SK-N-SH (cell line): ENCODE measurements around the gene FAM81A. TPM values are rescaled to one million over a fixed set of nuclear protein-coding genes. Genes with fewer than 3 reads are reported as not detected.

Experiments used
- CTCF ChIA-PET: fragments of 300-600, 350-600 bp; formaldehyde crosslinking; extraction: SDS; loops from one replicate; lab custom pipeline; 2021; lab: Yijun Ruan, JAX
- POLR2A ChIA-PET: fragments of 350-600 bp; sonication (Branson Sonifier 250); formaldehyde crosslinking; extraction: SDS; loops from one replicate; lab custom pipeline; 2020; ENCODE audit warnings: antibody characterized with exemption, inconsistent platforms; lab: Yijun Ruan, JAX
- DNase-seq: peaks from one replicate; pipeline ENCODE4 v3.0.0; 2012
- H2AFZ ChIP-seq: fragments of 200-600 bp; sonication (generic); 2 replicates; pipeline ENCODE4 v1.8.1; 2016; ENCODE audit warnings: antibody characterized with exemption, mild to moderate bottlenecking, low read depth
- H3F3A ChIP-seq: fragments of 200-600 bp; sonication (generic); replicated peaks from 2 replicates; pipeline ENCODE3; 2016; ENCODE audit warnings: antibody characterized with exemption, mild to moderate bottlenecking; ENCODE audit not compliant: insufficient read depth
- H3K27ac ChIP-seq, 2 experiments: fragments of 200-500 bp in 1 of 2; fragments of 200-600 bp in 1 of 2; sonication (Bioruptor generic) in 1 of 2; sonication (generic), shearing (Covaris generic) in 1 of 2; 2 replicates each; pipeline versions ENCODE4 v1.5.1 to v1.6.1; 2014 to 2016; ENCODE audit warnings: low read depth in 2 of 2, inconsistent platforms in 1 of 2, low read length in 1 of 2, mild to moderate bottlenecking in 1 of 2, mixed read lengths in 1 of 2
- H3K27me3 ChIP-seq: fragments of 200-600 bp; sonication (generic), shearing (Covaris generic); 2 replicates; pipeline ENCODE4 v1.6.1; 2016; ENCODE audit warnings: mixed run types; ENCODE audit not compliant: insufficient read depth
- H3K36me3 ChIP-seq, 2 experiments: fragments of 200-500 bp in 1 of 2; fragments of 200-600 bp in 1 of 2; sonication (Bioruptor generic) in 1 of 2; sonication (generic) in 1 of 2; replicated peaks in 1 of 2; 2 replicates each; pipeline versions ENCODE3 to v1.5.1; 2014 to 2016; ENCODE audit warnings: low read length in 1 of 2, mild to moderate bottlenecking in 1 of 2; ENCODE audit not compliant: insufficient read depth in 2 of 2, control insufficient read depth in 1 of 2
- H3K4me1 ChIP-seq, 2 experiments: fragments of 200-500 bp in 1 of 2; fragments of 200-600 bp in 1 of 2; sonication (Bioruptor generic) in 1 of 2; sonication (generic), shearing (Covaris generic) in 1 of 2; 2 replicates each; pipeline versions ENCODE4 v1.5.1 to v1.6.1; 2014 to 2016; ENCODE audit warnings: low read depth in 1 of 2, low read length in 1 of 2, mixed run types in 1 of 2; ENCODE audit not compliant: insufficient read depth in 2 of 2, control insufficient read depth in 1 of 2
- H3K4me2 ChIP-seq: fragments of 200-600 bp; sonication (generic), shearing (Covaris generic); 2 replicates; pipeline ENCODE4 v1.6.1; 2017; ENCODE audit warnings: mixed run types
- H3K4me3 ChIP-seq, 2 experiments: fragments of 200-500 bp in 1 of 2; fragments of 200-600 bp in 1 of 2; sonication (Bioruptor generic) in 1 of 2; sonication (generic), shearing (Covaris generic) in 1 of 2; 2 replicates each; pipeline versions ENCODE4 v1.5.1 to v1.8.1; 2014 to 2016; ENCODE audit warnings: low read depth in 2 of 2, inconsistent platforms in 1 of 2, low read length in 1 of 2, mild to moderate bottlenecking in 1 of 2, mixed read lengths in 1 of 2, moderate library complexity in 1 of 2
- H3K79me2 ChIP-seq: fragments of 200-600 bp; sonication (generic); 2 replicates; pipeline ENCODE4 v1.8.1; 2017; ENCODE audit warnings: mild to moderate bottlenecking; ENCODE audit not compliant: insufficient read depth
- H3K9ac ChIP-seq: fragments of 200-600 bp; sonication (generic); 2 replicates; pipeline ENCODE4 v1.6.1; 2017; ENCODE audit warnings: mixed run types
- H3K9me2 ChIP-seq: fragments of 200-600 bp; sonication (generic); 2 replicates; pipeline ENCODE4 v1.6.1; 2017; ENCODE audit warnings: mixed run types
- H3K9me3 ChIP-seq: fragments of 200-600 bp; sonication (generic); 2 replicates; pipeline ENCODE4 v1.6.1; 2017; ENCODE audit warnings: mixed run types, mild to moderate bottlenecking, moderate library complexity
- H4K20me1 ChIP-seq: fragments of 200-600 bp; sonication (generic); 2 replicates; pipeline ENCODE4 v1.6.1; 2017; ENCODE audit warnings: mild to moderate bottlenecking, mixed run types; ENCODE audit not compliant: insufficient read depth
- CTCF ChIP-seq: fragments of 200-600 bp; sonication (generic); IDR thresholded peaks from 2 replicates; pipeline ENCODE4 v1.6.1; 2017; ENCODE audit warnings: antibody characterized with exemption, mild to moderate bottlenecking, moderate library complexity
- EZH2phosphoT487 ChIP-seq: fragments of 200-600 bp; sonication (generic); IDR thresholded peaks from 2 replicates; pipeline ENCODE4 v1.6.1; 2017; ENCODE audit warnings: low read depth, mixed run types, mild to moderate bottlenecking, antibody characterized with exemption, moderate library complexity, borderline replicate concordance
- FOSL2 ChIP-seq: IDR thresholded peaks from 2 replicates; pipeline ENCODE4 v1.4.0; 2012; ENCODE audit warnings: low read depth, mild to moderate bottlenecking, moderate library complexity, borderline replicate concordance
- FOXJ3 ChIP-seq: sonication (generic); formaldehyde crosslinking; IDR thresholded peaks from 2 replicates; pipeline ENCODE4 v1.5.1; 2020; ENCODE audit warnings: mild to moderate bottlenecking, missing genetic modification reagents
- GATA2 ChIP-seq: sonication (generic); formaldehyde crosslinking; IDR thresholded peaks from 2 replicates; pipeline ENCODE4 v1.5.0; 2020; ENCODE audit warnings: mild to moderate bottlenecking, missing genetic modification reagents
- MEF2A ChIP-seq: IDR thresholded peaks from 2 replicates; pipeline ENCODE4 v1.4.0; 2012; ENCODE audit warnings: low read depth, borderline replicate concordance
- MXI1 ChIP-seq: IDR thresholded peaks from 2 replicates; pipeline ENCODE4 v1.6.1; 2012; ENCODE audit warnings: mild to moderate bottlenecking, low read depth, low read length, improper control_type of control experiment
- RAD21 ChIP-seq: IDR thresholded peaks from 2 replicates; pipeline ENCODE4 v1.6.1; 2012; ENCODE audit warnings: mild to moderate bottlenecking, low read length
- RXRA ChIP-seq: IDR thresholded peaks from 2 replicates; pipeline ENCODE4 v1.4.0; 2012; ENCODE audit warnings: low read depth, mild to moderate bottlenecking, borderline replicate concordance
- TEAD4 ChIP-seq: IDR thresholded peaks from 2 replicates; pipeline ENCODE4 v1.4.0; 2012; ENCODE audit warnings: mild to moderate bottlenecking, borderline replicate concordance; ENCODE audit not compliant: insufficient read depth
- USF1 ChIP-seq: IDR thresholded peaks from 2 replicates; pipeline ENCODE4 v1.4.0; 2012; ENCODE audit warnings: low read depth, borderline replicate concordance
- WGBS: methylation state at CpG from one replicate; pipeline ENCODE4 v1.1.6; 2017; ENCODE audit warnings: low lambda C conversion rate; 5-methylcytosine and 5-hydroxymethylcytosine counted together
- polyA plus RNA-seq, 3 experiments: library from polyadenylated mRNA; depleted of rRNA; stranded (reverse); fragments of >200 nt; gene quantifications; 2 replicates each; pipeline ENCODE4 v1.2.3, GENCODE V29; 2012
- TF ChIP-seq, protein P1 (sequence below): IDR thresholded peaks from 2 replicates; pipeline ENCODE4 v1.4.0; 2012; ENCODE audit warnings: low read depth

The FAM81A gene
- polyA plus RNA-seq, 1 of the 3 experiments (the other 2 are of a cell fraction) = 1.1 TPM

DNA sequence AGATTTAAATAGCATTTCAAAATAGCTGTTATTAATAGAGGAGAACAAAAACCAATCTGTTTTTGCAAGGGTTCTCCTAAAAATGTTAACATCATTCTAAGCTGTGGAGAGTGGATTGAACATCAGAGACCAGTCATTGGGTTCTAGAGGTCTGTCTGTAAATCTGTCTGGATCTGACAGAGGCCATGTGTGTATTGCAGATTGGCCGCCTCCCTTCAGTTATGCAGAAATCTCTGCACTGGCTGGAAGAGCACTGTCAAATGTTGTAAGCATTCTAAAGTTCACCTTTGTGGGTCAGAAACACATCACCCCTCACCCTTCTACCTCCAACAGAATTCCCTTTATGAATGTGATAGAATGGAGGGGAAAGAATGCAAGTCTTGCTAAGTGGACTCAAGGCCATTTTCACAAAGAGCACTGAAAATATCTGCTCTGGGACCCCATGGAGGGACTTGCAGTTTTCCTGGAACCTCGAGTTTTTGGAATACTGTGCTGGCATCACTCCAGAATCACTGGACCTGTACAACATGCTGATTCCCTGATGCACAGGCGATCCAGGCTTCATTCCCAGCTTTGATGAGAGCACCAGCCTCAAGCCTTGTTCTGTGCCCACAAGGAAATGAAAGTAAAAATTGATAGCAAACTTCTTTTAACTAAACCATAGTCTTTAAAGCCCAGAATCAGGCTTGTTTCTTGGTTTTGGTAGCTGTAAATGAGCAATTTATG lies 8.4 kb downstream of the FAM81A start:
- Histone ChIP-seq H3K36me3 (no peaks in the 10 kb centered on the region), H3K4me1 (no peaks in the 10 kb centered on the region), H4K20me1 (no peaks in the 10 kb centered on the region), H3K4me3 (no peak overlapping the region), H3K79me2 (no peaks in the 10 kb centered on the region), H3K27me3 (no peaks in the 10 kb centered on the region), H3K4me2 (no peak overlapping the region), H3K9me3 (no peaks in the 10 kb centered on the region), H3K9me2 (no peaks in the 10 kb centered on the region), H2AFZ (no peak overlapping the region), H3F3A (no peaks in the 10 kb centered on the region), H3K9ac (no peak overlapping the region), H3K27ac (no peak overlapping the region)
- TF ChIP-seq FOXJ3 (CRISPR knock-in tag) (no peak), TEAD4 (no peak), MEF2A (no peak), MXI1 (no peak), CTCF (no peak)
- TF ChIP-seq, protein P1, sequence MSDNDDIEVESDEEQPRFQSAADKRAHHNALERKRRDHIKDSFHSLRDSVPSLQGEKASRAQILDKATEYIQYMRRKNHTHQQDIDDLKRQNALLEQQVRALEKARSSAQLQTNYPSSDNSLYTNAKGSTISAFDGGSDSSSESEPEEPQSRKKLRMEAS = no peak
- ChIA-PET POLR2A (no interaction called here), CTCF (no interaction called here)
- 69% methylated on average over 3 of the region's 3 CpGs for WGBS
- no peak for DNase-seq

GRCh38 chr15:59447367-59447766 lies 9.4 kb downstream of the FAM81A start:
- Histone ChIP-seq H3K9me2 (no peaks in the 10 kb centered on the region), H3K36me3 (no peaks in the 10 kb centered on the region), H3K79me2 (no peaks in the 10 kb centered on the region), H3K27ac (no peak overlapping the region), H3K27me3 (no peaks in the 10 kb centered on the region), H3K9ac (no peak overlapping the region), H3K4me3 (no peak overlapping the region), H3K4me1 (no peaks in the 10 kb centered on the region), H2AFZ (no peak overlapping the region), H3F3A (no peaks in the 10 kb centered on the region), H3K4me2 (no peak overlapping the region), H3K9me3 (no peaks in the 10 kb centered on the region), H4K20me1 (no peaks in the 10 kb centered on the region)
- ChIA-PET POLR2A (no interaction called here), CTCF (no interaction called here)
- TF ChIP-seq GATA2 (CRISPR knock-in tag) = no peak
- TF ChIP-seq RXRA = no peak
- TF ChIP-seq FOSL2 = no peak
- no peak for TF ChIP-seq EZH2phosphoT487
- TF ChIP-seq RAD21 = no peak
- no peak for TF ChIP-seq CTCF
- TF ChIP-seq USF1 = no peak
- DNase-seq = no peak
- 67% methylated on average over 1 of the region's 1 CpG for WGBS
